ENCODE measurements around the gene ANXA11. TPM values are rescaled to one million over a fixed set of nuclear protein-coding genes. Genes with fewer than 3 reads are reported as not detected.

ANXA11 gene
- total and polyA plus RNA-seq, 2 experiments from 2014 or later = 42.3 to 70.0 TPM

GRCh38 chr10:80165173-80165572 lies 40.2 kb downstream of the ANXA11 start (continued):
- no peak for TF ChIP-seq ZNF462 (CRISPR knock-in tag; IDR thresholded peaks at IDR 0.05)

GRCh38 chr10:80164596-80164995 lies 40.7 kb downstream of the ANXA11 start:
- no peak overlapping the region for H3K4me2 ChIP-seq
- Mint-ChIP-seq H3K4me3 (no peak overlapping the region), H3K36me3 (ENCODE audit: low read depth) (peaks cover 15% of the 10 kb centered on the region), H3K27ac (no peak overlapping the region), H3K4me1 (peaks cover 17% of the 10 kb centered on the region), H3K27me3 (ENCODE audit: insufficient read depth, low read depth, poor library complexity) (peaks cover 3% of the 10 kb centered on the region), H3K9me3 (no peaks in the 10 kb centered on the region)
- ATAC-seq (no peak), DNase-seq (ENCODE audit: low spot score) (no peak)
- H3K79me2 ChIP-seq (replicated peaks; ENCODE audit: insufficient read depth) = no peaks in the 10 kb centered on the region
- no peaks in the 10 kb centered on the region for H3K36me3 ChIP-seq (ENCODE audit: insufficient read depth)
- H3K4me1 ChIP-seq (ENCODE audit: insufficient read depth) = peaks cover 9% of the 10 kb centered on the region; the same call in 1 of the 2 replicates
- H3K4me3 ChIP-seq = no peak overlapping the region
- H3K27me3 ChIP-seq (ENCODE audit: insufficient read depth) = no peaks in the 10 kb centered on the region
- TF ChIP-seq CREB1 (CRISPR knock-in tag; IDR thresholded peaks at IDR 0.05; ENCODE audit: low read depth) (no peak), JUNB (IDR thresholded peaks at IDR 0.05; ENCODE audit: unreplicated experiment) (no peak), EZH2phosphoT487 (IDR thresholded peaks at IDR 0.05; ENCODE audit: unreplicated experiment) (no peak), NANOG (IDR thresholded peaks at IDR 0.05; ENCODE audit: borderline replicate concordance) (no peak), ZNF114 (CRISPR knock-in tag; IDR thresholded peaks at IDR 0.05) (no peak), ETS1 (IDR thresholded peaks at IDR 0.05) (no peak)
- H4K20me1 ChIP-seq (replicated peaks; ENCODE audit: insufficient read depth) = no peaks in the 10 kb centered on the region; the same call in 1 of the 2 replicates
- H3K9me2 ChIP-seq (ENCODE audit: insufficient read depth) = no peaks in the 10 kb centered on the region
- H3K27ac ChIP-seq (ENCODE audit: low read depth) = no peak overlapping the region
- H3F3A ChIP-seq (replicated peaks; ENCODE audit: low read depth) = no peaks in the 10 kb centered on the region
- H2AFZ ChIP-seq = no peak overlapping the region

Measured in GM23338 (cell line).